Measurements from ENCODE around the gene GRAMD1C.
A peak's percentile ranks its signal among the peaks of the same experiment; 100 is the strongest.

Gene GRAMD1C

GRCh38 chr3:113912552-113913236 lies 74.1 kb downstream of the GRAMD1C start:
- peak in 1 of 2 experiments; percentile 22 for DNase-seq (ENCODE audit: low read depth in 1 of 2, low spot score in 1 of 2)
- Histone ChIP-seq H3K4me3 (replicated peaks; ENCODE audit: insufficient read depth, low read length) (no peak overlapping the region), H3K27ac (replicated peaks) (no peak overlapping the region), H3K27me3 (ENCODE audit: insufficient read depth, poor library complexity, severe bottlenecking) (no peaks in the 10 kb centered on the region)
- TF ChIP-seq CTCF (IDR thresholded peaks at IDR 0.05; ENCODE audit: insufficient read depth, low read length) (peak; percentile 50), REST (IDR thresholded peaks at IDR 0.05; ENCODE audit: insufficient replicate concordance, low read depth) (no peak), SPI1 (IDR thresholded peaks at IDR 0.05; ENCODE audit: borderline replicate concordance, low read depth) (no peak)

DNA sequence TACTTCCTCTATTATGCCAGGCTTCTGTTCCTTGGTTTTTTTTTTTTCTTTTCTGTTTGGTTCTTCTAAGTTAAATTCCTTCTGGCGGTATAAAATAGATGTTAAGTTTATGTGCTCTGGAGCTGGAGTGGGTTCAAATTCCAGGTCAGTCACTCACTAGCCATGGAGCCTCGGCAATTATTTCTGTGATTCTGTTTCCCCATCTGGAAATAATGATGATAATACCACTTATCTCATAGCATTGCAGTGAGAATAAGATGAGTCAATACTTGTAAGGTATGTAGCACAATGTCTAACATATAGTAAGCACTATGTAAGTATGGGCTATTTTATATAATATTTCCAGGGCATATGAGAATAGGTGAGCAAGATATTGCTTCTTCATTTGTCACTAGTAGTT lies 76.1 kb downstream of the GRAMD1C start:
- TF ChIP-seq GABPA (IDR thresholded peaks at IDR 0.05; ENCODE audit: low read depth) (no peak), REST (IDR thresholded peaks at IDR 0.05; ENCODE audit: insufficient replicate concordance, low read depth) (no peak), POLR2AphosphoS5 (IDR thresholded peaks at IDR 0.05; ENCODE audit: low read depth) (no peak), CTCF (IDR thresholded peaks at IDR 0.05; ENCODE audit: insufficient read depth, low read length) (no peak), SPI1 (IDR thresholded peaks at IDR 0.05; ENCODE audit: borderline replicate concordance, low read depth) (no peak)
- Histone ChIP-seq H3K4me3 (replicated peaks; ENCODE audit: insufficient read depth, low read length) (no peak overlapping the region), H3K27me3 (ENCODE audit: insufficient read depth, poor library complexity, severe bottlenecking) (no peaks in the 10 kb centered on the region), H3K27ac (replicated peaks) (no peak overlapping the region)
- DNase-seq (ENCODE audit: low read depth in 1 of 2, low spot score in 1 of 2) = no peak

- H3K4me3 ChIP-seq (replicated peaks; ENCODE audit: insufficient read depth, low read length) = no peak overlapping the region
- H3K27me3 ChIP-seq (ENCODE audit: insufficient read depth, poor library complexity, severe bottlenecking) = peaks cover 3% of the 10 kb centered on the region
- TF ChIP-seq POLR2AphosphoS5 (IDR thresholded peaks at IDR 0.05; ENCODE audit: low read depth) (peak; percentile 94), GABPA (IDR thresholded peaks at IDR 0.05; ENCODE audit: low read depth) (no peak), SPI1 (IDR thresholded peaks at IDR 0.05; ENCODE audit: borderline replicate concordance, low read depth) (no peak), CTCF (IDR thresholded peaks at IDR 0.05; ENCODE audit: insufficient read depth, low read length) (no peak)
- H3K27ac ChIP-seq (replicated peaks) = no peak overlapping the region
- peak in 1 of 2 experiments; percentile 5 for DNase-seq (ENCODE audit: low read depth in 1 of 2, low spot score in 1 of 2)
These were observed 89.0 kb downstream of the GRAMD1C start for GRCh38 chr3:113927556-113927955.

- no peak for TF ChIP-seq REST (IDR thresholded peaks at IDR 0.05; ENCODE audit: insufficient replicate concordance, low read depth)
- no peak for TF ChIP-seq GABPA (IDR thresholded peaks at IDR 0.05; ENCODE audit: low read depth)
- no peak for TF ChIP-seq SPI1 (IDR thresholded peaks at IDR 0.05; ENCODE audit: borderline replicate concordance, low read depth)
- no peak for TF ChIP-seq POLR2AphosphoS5 (IDR thresholded peaks at IDR 0.05; ENCODE audit: low read depth)
- no peak for TF ChIP-seq CTCF (IDR thresholded peaks at IDR 0.05; ENCODE audit: insufficient read depth, low read length)
- Histone ChIP-seq H3K27ac (replicated peaks) (no peak overlapping the region), H3K4me3 (replicated peaks; ENCODE audit: insufficient read depth, low read length) (no peak overlapping the region), H3K27me3 (ENCODE audit: insufficient read depth, poor library complexity, severe bottlenecking) (peaks cover 26% of the 10 kb centered on the region)
- DNase-seq (ENCODE audit: low read depth in 1 of 2, low spot score in 1 of 2) = no peak
These were observed 108.2 kb downstream of the GRAMD1C start for GRCh38 chr3:113946831-113947230.

Data from HL-60 (cell line).